SK-N-SH treated with all-trans-retinoic acid at 6 μM for 48 hours (cell line): ENCODE results near the gene SLC49A4.

Experiments used
- ZFP3 ChIP-seq: fragments of 250-450 bp; sonication (Bioruptor Pico); IDR thresholded peaks from 2 replicates; pipeline ENCODE4 v1.5.0; 2020; ENCODE audit warnings: mild to moderate bottlenecking, moderate library complexity
- ZFP30 ChIP-seq: fragments of 450-650 bp; formaldehyde crosslinking; IDR thresholded peaks from 2 replicates; pipeline ENCODE4 v1.5.0; 2022; ENCODE audit warnings: mild to moderate bottlenecking, moderate library complexity
- TF ChIP-seq, protein P1 (sequence below): fragments of 250-450 bp; sonication (Bioruptor Pico); IDR thresholded peaks from 2 replicates; pipeline ENCODE4 v1.5.1; 2020; ENCODE audit warnings: low read depth, mild to moderate bottlenecking, moderate library complexity
- TF ChIP-seq, protein P2 (sequence below): fragments of 250-450 bp; sonication (Bioruptor Pico); IDR thresholded peaks from 2 replicates; pipeline ENCODE4 v1.5.0; 2020; ENCODE audit warnings: mild to moderate bottlenecking, moderate library complexity
- TF ChIP-seq, protein P3 (sequence below): fragments of 250-450 bp; sonication (Bioruptor Pico); IDR thresholded peaks from 2 replicates; pipeline ENCODE4 v1.8.0; 2020; ENCODE audit warnings: mild to moderate bottlenecking, moderate library complexity, borderline replicate concordance

DNA sequence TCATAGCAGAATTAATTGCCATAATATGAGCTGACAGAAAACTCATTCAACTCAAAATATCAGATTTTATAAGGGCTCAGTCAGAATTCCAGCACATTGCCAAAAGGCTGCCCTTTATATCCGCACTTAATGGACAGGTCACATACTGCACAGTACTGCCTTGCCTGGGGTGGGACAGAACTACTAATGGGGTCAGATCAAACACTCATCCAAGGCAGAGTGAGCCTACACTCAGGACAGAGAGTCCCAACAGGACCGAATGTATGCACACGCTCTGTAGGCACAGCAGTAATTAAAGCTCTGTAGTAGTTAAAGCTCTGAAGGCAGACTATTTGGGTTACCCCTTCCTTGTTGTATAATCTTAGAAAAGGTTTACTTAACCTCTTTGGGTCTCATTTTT lies 28.4 kb upstream of the SLC49A4 start:
- TF ChIP-seq ZFP30 (no peak), ZFP3 (CRISPR knock-in tag) (no peak)
- TF ChIP-seq, protein P1, sequence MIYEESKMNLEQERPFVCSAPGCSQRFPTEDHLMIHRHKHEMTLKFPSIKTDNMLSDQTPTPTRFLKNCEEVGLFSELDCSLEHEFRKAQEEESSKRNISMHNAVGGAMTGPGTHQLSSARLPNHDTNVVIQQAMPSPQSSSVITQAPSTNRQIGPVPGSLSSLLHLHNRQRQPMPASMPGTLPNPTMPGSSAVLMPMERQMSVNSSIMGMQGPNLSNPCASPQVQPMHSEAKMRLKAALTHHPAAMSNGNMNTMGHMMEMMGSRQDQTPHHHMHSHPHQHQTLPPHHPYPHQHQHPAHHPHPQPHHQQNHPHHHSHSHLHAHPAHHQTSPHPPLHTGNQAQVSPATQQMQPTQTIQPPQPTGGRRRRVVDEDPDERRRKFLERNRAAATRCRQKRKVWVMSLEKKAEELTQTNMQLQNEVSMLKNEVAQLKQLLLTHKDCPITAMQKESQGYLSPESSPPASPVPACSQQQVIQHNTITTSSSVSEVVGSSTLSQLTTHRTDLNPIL (CRISPR knock-in tag): no peak
- TF ChIP-seq, protein P2, sequence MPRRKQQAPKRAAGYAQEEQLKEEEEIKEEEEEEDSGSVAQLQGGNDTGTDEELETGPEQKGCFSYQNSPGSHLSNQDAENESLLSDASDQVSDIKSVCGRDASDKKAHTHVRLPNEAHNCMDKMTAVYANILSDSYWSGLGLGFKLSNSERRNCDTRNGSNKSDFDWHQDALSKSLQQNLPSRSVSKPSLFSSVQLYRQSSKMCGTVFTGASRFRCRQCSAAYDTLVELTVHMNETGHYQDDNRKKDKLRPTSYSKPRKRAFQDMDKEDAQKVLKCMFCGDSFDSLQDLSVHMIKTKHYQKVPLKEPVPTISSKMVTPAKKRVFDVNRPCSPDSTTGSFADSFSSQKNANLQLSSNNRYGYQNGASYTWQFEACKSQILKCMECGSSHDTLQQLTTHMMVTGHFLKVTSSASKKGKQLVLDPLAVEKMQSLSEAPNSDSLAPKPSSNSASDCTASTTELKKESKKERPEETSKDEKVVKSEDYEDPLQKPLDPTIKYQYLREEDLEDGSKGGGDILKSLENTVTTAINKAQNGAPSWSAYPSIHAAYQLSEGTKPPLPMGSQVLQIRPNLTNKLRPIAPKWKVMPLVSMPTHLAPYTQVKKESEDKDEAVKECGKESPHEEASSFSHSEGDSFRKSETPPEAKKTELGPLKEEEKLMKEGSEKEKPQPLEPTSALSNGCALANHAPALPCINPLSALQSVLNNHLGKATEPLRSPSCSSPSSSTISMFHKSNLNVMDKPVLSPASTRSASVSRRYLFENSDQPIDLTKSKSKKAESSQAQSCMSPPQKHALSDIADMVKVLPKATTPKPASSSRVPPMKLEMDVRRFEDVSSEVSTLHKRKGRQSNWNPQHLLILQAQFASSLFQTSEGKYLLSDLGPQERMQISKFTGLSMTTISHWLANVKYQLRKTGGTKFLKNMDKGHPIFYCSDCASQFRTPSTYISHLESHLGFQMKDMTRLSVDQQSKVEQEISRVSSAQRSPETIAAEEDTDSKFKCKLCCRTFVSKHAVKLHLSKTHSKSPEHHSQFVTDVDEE (CRISPR knock-in tag): no peak
- TF ChIP-seq, protein P3, sequence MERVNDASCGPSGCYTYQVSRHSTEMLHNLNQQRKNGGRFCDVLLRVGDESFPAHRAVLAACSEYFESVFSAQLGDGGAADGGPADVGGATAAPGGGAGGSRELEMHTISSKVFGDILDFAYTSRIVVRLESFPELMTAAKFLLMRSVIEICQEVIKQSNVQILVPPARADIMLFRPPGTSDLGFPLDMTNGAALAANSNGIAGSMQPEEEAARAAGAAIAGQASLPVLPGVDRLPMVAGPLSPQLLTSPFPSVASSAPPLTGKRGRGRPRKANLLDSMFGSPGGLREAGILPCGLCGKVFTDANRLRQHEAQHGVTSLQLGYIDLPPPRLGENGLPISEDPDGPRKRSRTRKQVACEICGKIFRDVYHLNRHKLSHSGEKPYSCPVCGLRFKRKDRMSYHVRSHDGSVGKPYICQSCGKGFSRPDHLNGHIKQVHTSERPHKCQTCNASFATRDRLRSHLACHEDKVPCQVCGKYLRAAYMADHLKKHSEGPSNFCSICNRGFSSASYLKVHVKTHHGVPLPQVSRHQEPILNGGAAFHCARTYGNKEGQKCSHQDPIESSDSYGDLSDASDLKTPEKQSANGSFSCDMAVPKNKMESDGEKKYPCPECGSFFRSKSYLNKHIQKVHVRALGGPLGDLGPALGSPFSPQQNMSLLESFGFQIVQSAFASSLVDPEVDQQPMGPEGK: no peak
